GM19351 (cell line): ENCODE results near the gene PIGV.

Source experiments
- ATAC-seq: cut with Tn5 transposase; IDR thresholded peaks from one replicate; pipeline ENCODE4 v1.9.1; 2021; ENCODE audit warnings: mild to moderate bottlenecking, moderate library complexity; ENCODE audit not compliant: unreplicated experiment

Gene PIGV

GRCh38 chr1:26772687-26773086, 15.1 kb upstream of the PIGV start:
- no peak for ATAC-seq

DNA sequence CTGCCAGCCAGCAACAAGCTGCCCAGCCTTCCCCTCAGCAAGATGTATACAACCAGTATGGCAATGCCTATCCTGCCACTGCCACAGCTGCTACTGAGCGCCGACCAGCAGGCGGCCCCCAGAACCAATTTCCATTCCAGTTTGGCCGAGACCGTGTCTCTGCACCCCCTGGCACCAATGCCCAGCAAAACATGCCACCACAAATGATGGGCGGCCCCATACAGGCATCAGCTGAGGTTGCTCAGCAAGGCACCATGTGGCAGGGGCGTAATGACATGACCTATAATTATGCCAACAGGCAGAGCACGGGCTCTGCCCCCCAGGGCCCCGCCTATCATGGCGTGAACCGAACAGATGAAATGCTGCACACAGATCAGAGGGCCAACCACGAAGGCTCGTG, 13.3 kb upstream of the PIGV start:
- ATAC-seq = no peak

DNA sequence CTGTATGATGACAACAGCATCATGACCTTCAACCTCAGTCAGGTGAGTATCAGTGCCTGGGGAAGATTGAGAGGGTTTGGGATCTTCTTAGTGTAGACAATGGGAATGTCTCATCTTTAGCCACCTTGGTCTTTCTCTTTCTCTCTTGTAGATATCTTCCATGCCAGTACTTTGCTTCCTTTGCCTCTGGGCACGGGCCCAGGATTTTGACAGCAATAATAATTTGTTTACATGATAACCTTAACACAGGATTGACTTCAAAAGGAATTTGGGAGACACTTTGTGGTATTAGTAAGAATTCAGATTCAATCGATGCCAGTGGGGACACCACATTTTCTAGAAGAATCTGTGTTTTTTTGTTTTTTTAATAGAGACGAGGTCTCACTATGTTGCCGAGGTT, 12.1 kb upstream of the PIGV start:
- ATAC-seq = no peak

DNA sequence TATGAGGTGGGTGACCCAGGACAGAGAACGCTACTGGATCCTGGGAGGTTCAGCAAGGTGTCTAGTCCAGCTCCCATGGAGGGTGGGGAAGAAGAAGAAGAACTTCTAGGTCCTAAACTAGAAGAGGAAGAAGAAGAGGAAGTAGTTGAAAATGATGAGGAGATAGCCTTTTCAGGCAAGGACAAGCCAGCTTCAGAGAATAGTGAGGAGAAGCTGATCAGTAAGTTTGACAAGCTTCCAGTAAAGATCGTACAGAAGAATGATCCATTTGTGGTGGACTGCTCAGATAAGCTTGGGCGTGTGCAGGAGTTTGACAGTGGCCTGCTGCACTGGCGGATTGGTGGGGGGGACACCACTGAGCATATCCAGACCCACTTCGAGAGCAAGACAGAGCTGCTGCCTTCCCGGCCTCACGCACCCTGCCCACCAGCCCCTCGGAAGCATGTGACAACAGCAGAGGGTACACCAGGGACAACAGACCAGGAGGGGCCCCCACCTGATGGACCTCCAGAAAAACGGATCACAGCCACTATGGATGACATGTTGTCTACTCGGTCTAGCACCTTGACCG, 8.6 kb upstream of the PIGV start:
- ATAC-seq = no peak

DNA sequence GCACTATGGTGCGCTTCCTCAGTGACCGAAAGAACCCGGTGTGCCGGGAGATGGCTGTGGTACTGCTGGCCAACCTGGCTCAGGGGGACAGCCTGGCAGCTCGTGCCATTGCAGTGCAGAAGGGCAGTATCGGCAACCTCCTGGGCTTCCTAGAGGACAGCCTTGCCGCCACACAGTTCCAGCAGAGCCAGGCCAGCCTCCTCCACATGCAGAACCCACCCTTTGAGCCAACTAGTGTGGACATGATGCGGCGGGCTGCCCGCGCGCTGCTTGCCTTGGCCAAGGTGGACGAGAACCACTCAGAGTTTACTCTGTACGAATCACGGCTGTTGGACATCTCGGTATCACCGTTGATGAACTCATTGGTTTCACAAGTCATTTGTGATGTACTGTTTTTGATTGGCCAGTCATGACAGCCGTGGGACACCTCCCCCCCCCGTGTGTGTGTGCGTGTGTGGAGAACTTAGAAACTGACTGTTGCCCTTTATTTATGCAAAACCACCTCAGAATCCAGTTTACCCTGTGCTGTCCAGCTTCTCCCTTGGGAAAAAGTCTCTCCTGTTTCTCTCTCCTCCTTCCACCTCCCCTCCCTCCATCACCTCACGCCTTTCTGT, 7.3 kb upstream of the PIGV start:
- no peak for ATAC-seq

GRCh38 chr1:26781206-26781825, 6.4 kb upstream of the PIGV start:
- no peak for ATAC-seq

DNA sequence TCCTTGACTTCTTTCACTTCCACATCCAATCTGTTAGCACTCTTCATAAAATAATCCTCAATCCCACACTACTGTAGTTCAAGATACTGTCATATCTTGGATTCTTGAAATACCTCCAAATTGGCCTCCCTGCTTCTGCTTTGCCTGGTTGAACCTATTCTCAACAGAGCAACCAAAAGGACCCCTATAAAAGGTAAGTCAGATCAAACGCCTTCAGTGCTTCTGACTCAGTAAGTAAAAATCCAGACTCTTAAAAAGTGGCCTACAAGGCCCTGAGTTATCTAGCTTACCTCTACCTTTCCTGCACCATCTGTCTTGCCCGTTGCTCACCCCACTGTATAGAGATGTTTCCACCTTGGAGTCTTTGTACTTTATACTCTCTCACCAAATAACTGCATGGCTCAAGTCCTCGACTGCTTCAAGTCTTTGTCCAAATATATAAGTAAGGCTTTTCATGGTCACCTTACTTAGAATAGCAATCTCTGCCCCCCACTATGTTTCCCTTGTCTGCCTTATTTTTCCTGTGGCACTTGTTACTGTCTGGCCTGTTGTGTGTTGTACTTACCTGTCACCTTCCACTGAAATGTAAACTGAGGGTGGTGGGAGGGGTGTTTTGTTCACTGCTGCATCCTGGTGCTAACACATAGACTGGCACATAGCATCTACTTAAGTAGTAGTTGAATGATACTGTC, 5.1 kb upstream of the PIGV start:
- ATAC-seq = no peak

- no peak for ATAC-seq
These were observed 4.1 kb upstream of the PIGV start for GRCh38 chr1:26783646-26784022.

DNA sequence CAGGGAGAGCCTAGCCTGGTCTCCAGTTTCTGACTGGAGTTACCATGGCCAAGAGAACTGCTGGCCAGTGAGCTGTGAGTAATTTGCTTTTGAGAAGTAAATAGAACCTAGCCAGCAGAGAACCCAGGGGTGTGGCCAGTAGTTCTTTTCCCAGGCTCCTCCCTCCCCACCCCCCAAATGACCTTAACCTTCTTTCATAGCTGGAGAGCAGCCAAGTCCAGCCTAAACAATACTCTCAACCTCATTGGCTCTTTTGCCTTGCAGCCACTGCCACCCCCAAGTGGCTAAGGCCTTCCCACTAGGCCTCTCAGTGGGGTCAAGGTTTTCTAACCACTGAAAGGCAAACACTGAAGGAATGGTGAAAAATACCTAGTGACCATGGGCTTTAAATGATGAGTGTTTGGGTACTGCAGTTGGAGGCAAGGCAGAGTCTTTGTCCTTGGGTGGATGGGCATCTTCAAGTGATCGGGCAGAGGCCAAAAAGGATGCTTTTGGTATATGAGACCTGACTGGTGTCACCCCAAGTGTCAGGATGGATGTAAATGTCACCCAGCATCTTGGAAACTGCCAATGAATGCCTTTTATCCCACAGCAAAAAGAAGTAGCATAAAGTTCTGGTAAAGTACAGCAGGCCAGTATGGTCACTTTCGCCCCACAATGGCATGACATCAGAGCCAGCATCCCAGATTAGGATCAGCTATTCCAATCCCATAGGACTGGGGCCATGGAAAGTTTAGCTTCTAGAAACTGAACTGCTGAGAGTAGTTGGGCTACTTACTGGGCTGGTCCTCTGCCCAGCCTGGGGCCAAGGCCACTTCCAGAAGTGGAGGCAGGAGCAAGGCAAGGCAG, 3.5 kb upstream of the PIGV start:
- ATAC-seq = no peak

GRCh38 chr1:26784886-26785285, 2.9 kb upstream of the PIGV start:
- no peak for ATAC-seq

DNA sequence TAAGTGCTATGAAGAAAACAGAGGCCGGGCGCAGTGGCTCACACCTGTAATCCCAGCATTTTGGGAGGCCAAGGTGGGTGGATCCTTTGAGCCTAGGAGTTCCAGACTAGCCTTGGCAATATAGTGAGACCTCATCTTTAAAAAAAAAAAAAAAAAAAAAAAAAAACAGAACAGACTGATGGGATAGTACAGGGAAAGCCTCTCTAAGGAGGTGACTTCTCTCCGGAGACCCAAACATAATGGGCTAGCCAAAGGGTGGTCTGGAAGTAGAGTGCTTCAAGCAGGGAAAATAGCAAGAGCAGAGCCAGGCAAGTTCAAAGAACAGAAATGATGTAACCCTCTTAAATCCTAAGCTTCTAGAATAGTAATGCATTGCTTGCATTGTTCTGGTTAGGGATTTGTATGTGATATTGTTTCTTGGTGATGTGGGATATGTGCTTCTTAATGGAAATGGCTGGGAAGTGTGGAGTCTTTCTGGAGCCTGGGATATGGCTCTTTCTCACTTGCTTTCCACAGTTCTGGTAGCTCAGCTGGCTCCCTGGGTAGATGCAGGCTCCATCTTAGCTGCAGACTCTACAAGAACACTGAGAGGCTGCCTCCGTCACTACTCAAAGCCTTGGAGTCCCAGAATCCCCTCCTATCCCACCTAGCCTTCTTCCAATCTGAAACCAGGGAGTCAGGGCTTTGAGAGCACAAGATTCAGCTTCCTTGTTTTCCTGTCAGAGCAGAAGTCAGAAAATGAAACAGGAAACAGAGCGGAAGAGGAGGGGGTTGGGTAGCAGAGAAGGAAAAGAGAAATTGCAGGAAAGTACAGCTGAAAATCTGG, 1.9 kb upstream of the PIGV start:
- ATAC-seq = no peak

GRCh38 chr1:26786437-26787380, 1.0 kb upstream of the PIGV start:
- ATAC-seq = peak; percentile 27

DNA sequence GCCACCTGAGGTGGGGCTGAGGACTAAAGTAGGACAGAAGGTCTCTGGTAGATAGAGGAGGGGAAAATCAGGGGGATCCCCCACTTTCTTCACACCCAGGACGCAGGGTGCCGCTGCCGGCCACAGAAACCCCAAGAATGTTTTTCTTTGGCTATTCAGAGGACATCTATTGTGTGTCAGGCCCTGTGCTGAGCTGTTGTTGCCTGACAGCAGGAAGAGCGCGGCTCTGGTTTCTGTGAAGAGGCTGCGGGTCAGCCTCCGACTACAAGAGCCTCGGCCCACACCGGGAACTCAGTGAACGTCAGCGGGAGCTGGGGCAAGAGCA, 407 bp upstream of the PIGV start:
- ATAC-seq = peak; percentile 47

DNA sequence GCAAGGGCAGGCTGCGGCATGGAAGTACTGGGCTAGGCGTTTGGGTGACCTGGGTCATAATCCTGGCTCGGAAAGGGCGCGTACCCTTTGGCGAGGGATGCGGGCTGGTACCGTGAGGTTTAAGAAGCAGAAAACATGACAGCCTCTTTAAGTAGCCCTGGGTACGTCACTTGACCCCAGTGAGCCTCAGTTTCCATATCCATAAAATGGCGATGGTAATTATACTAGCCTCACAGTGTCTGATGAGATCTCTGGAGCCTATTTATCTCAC, 700 bp downstream of the PIGV start:
- ATAC-seq = no peak

DNA sequence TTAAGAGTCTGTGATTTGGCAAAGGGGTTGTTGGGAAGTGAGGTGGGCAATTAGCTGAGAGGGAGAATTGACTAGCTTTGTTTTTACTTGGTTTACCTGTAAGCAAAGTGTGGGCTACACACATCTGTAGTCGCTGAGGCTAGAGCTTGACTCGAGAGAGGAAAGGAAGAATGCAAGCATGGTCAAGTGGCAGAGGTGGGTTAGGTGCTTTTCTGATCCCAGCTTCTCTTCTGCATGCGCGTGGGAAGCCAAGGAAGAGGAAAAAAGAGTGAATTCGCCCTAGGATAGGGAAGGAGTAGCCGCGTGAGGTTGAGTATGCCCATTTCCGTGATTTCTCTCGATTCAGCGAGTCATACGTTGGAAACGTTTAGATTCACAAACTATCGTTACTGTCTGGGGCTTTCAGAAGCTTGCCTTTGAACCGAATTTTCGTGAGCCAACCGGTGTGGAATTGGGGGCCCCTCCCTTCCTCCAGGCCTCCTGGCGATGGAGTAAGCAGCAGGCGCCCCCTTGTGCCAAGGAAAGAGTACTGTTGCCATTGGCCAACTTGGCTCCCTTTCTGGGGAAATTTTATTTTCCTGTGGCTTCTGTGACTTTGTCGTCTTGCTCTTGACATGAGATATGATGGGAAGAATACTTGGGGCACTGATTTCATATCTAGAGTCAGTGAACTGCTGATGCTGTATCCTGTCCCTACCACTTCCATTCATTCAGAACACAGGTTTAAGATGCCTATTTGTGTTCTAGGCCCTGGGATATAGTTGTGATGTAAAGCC, 1.3 kb downstream of the PIGV start:
- ATAC-seq = no peak

DNA sequence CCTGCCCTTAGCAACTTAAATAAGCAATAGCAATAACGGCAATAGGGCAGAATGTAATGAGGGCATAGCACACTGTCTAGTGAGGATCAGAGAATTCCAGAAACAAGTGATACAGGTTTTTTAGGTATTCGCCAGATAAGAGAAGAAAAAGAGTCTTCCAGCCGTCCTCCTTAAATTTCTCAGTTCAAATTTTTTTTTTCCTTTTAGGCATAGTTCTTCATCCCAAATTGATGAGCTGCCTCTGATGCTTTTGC, 1.8 kb downstream of the PIGV start:
- no peak for ATAC-seq

GRCh38 chr1:26789931-26790330, 2.2 kb downstream of the PIGV start:
- no peak for ATAC-seq

- no peak for ATAC-seq
These were observed 2.8 kb downstream of the PIGV start for GRCh38 chr1:26790551-26790953.

DNA sequence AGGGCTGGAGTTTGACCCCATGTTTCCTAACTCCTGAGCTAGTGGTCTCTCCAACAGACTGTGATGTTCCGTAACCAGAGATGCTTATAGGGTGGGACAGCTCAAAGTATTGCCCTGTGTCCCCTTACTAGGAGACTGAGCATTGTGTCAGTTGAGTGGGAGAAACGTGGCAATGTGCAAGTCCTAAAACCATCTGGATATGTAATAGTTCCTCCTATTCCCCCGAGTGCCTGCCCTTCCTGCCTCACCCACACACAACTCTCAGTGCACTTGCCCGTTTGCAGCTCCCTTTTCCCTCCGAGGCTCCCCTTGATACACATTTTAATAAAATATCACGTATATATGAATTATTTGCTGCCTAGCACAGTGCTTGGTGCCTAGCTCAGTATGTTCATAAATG, 3.4 kb downstream of the PIGV start:
- ATAC-seq = no peak
